LHCN-M2 (cell line): ENCODE measurements around the gene COL2A1. TPM values are rescaled to one million over a fixed set of nuclear protein-coding genes. Genes with fewer than 3 reads are reported as not detected.

Source experiments
- DNase-seq: peaks from one replicate; pipeline ENCODE4 v3.0.0-alpha.2; 2012; ENCODE audit warnings: low read depth
- total RNA-seq: library from RNA; depleted of rRNA; stranded (reverse); fragments of >200 nt; gene quantifications from 2 replicates; pipeline ENCODE4 v1.2.3, GENCODE V29; 2014; rRNA removed

The COL2A1 gene
- total RNA-seq, 1 experiment from 2014 or later = not detected

GRCh38 chr12:47946413-47947323 lies 57.6 kb downstream of the COL2A1 start:
- peak; percentile 42 for DNase-seq

DNA sequence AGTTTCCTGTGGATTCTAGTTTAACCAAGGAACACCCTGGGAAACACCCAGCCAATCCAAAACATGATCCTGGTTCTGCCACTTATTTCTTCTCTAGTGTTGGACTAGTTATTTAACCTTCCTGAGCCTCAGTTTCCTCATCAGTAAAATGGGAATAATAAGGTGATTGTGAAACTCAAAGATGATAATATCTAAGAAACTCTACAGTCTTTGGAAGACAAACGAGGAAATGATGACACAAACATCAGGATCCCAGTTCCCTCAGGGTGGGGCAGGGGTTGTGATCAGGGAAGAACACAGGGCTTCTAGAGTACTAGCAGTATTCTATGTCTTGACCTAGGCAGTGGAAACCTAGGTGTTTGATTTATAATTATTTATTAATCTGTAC lies 58.9 kb downstream of the COL2A1 start:
- DNase-seq = no peak

DNA sequence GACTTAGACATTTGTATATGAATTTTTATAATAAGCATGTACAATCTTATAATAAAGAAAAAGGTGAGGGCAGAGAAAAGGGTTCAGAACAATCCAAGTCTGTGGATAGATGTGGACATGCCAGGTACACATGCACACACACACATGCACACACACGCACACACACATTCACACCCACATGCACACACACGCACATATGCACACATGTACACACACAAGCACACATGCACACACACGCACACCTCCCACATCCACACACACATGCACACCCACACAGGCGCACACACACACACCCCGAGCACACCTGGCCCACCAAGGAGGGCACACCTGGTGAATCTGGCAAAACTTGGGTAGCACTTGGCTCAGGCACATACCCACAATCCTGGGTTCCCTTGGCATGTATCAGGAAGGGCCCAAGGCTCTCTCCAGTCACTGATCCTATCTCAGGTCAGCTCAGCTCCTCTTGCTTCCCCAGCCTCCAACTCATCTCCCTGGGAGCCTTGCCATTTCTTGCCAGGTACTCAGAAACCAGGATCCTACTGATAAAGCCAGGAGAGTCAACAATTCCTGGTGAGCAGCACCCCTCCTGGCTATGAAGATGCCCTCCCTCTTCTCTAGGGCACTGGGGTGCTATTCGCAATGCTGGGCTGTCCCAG lies 59.5 kb downstream of the COL2A1 start:
- no peak for DNase-seq

GRCh38 chr12:47943623-47944340 lies 60.5 kb downstream of the COL2A1 start:
- DNase-seq = no peak

GRCh38 chr12:47942614-47943225 lies 61.6 kb downstream of the COL2A1 start:
- DNase-seq = no peak

DNA sequence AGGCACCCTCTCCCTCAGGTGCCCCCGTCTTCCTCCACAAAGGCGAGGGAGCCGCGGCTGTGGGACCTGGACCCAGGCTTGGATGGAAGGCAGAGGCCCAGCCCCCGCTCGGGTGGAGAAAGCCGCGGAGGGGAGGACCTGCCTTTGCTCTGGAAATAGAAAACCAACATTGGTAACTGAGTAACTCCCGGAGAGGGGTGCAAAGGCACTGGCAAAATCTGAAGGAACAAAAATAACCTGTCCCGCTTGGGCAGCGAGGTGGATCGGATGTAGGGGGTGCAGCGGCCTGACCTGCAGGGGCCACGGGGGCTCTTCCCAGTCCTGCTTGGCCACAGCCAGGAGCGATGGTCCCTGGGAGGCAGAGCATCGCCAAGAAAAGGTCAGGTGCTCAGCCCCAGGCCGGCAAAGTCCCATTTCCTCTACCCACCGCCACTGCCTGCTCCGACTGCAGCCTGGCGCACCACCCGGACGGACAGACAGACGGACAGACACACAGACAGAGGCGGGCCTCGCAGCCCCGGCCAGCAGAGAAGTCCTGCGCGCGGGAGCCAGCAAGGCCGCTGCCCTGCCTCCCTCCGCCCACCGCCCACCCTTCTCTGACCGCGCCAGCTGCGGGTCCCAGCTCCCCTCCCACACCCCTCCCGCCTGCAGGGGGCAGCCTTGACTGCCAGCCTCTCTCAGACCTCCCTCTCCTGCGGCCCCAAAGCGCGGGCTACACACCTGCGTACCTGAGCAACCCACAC lies 62.2 kb downstream of the COL2A1 start:
- no peak for DNase-seq

- no peak for DNase-seq
Measured at GRCh38 chr12:47941475-47941780, 62.8 kb downstream of the COL2A1 start.

DNA sequence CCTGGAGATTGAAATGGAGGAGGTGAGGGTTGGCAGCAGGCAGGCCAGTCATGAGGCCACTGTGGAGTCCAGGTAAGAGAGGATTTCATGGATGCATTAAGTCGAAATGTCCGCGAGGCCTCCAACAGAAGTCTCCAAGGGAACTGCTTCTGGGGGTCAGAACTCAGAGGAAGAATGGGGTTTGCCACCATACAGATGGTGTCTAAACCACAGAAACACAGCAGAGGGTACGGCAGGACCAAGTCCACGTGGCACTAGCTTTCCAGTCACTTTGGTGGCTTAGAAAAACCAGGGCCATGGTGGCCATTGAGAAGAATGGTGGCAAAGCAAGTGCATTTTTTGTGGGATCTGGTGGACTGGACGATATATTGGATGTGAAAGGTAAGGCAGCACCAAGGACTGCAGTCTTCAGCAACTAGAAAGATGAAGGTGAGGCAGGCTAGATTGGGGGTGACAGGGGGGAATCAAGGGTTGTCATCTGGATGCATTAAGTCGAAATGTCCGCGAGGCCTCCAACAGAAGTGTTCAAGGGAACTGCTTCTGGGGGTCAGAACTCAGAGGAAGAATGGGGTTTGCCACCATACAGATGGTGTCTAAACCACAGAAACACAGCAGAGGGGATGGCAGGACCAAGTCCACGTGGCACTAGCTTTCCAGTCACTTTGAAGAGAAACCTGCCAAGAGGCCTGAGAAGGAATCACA lies 63.4 kb downstream of the COL2A1 start:
- DNase-seq = no peak

GRCh38 chr12:47939009-47939601 lies 65.2 kb downstream of the COL2A1 start:
- no peak for DNase-seq

GRCh38 chr12:47938594-47938993 lies 65.7 kb downstream of the COL2A1 start:
- DNase-seq = no peak

DNA sequence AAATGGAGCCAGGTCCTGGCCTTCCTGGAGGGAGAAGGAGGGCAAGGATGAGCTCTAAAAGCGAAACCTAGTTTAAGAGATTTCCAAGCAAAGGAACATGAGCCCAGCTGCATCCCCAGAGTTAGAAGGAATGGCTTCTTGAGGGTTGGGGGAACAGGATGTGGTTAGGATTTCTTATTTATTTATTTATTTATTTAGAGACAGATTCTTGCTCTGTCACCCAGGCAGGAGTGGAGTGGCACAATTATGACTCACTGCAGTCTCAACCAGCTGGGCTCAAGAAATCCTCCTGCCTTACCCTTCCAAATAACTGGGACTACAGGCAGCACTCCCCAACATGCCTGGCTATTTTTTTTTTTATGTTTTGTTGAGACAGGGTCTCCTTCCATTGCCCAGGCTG lies 66.2 kb downstream of the COL2A1 start:
- peak; percentile 77 for DNase-seq

DNA sequence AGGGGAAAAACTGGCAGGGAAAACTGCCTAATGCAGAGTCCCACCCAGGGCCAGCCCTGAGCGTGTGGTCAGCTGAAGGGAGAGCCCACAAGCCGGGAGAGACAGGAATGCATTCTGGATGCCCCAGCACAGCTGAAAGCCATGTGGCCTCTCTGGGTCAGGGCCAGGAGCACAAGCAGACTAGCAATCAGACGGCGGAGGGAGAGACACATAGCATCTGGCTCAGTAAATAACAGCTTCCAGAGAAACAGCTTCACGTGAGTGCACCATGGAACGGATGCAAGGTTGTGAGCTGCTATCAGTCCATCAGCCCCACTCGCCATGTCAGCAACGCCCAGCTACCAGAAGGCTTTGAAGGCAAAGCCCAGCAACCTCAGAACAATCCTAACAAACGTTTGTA lies 69.1 kb downstream of the COL2A1 start:
- DNase-seq = peak; percentile 93

GRCh38 chr12:47931187-47931586 lies 73.1 kb downstream of the COL2A1 start:
- no peak for DNase-seq

DNA sequence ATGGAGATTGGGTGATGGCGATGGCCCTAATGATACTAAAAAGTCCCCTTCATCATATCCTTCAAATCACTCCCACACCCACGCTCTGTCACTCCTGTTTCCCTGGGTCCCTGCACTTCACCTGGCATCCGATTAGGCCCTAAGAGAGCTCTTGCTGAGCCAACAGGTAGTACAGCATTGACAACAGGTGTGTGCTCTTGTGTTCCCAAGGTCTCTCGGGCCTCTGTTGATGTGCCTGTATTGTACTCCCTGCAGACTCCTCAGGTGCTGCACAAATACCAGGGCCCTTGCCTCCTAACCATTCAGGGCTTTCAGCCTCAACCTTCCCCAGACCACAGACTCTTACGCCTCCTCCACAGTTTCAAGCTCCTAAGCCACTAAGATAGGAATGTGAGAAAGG lies 73.6 kb downstream of the COL2A1 start:
- no peak for DNase-seq

GRCh38 chr12:47927346-47927745 lies 76.9 kb downstream of the COL2A1 start:
- DNase-seq = no peak

Other genes starting within 250 kb of the COL2A1 start
- gene RAPGEF3, start 245.6 kb downstream of the COL2A1 start, total RNA-seq = 0.96 and 1.8 TPM in 2 replicates
- 3.3 and 6.1 TPM in 2 replicates for gene SLC48A1, start 231.2 kb downstream of the COL2A1 start, total RNA-seq
- 26.3 and 27.1 TPM in 2 replicates for gene HDAC7, start 184.6 kb downstream of the COL2A1 start, total RNA-seq
- gene VDR, start 99.5 kb downstream of the COL2A1 start, total RNA-seq = 5.8 and 5.9 TPM in 2 replicates
- gene TMEM106C, start 40.9 kb downstream of the COL2A1 start, total RNA-seq = 122 and 146 TPM in 2 replicates
- 17.7 and 22.0 TPM in 2 replicates for gene SENP1, start 101.6 kb upstream of the COL2A1 start, total RNA-seq
- 64.9 and 81.9 TPM in 2 replicates for gene PFKM, start 114.9 kb upstream of the COL2A1 start, total RNA-seq
- 19.0 and 23.6 TPM in 2 replicates for gene ASB8, start 153.0 kb upstream of the COL2A1 start, total RNA-seq
- gene CCDC184, start 179.2 kb upstream of the COL2A1 start, total RNA-seq = 0.26 and 0.57 TPM in 2 replicates
- not detected in 2 replicates for gene OR10AD1, start 198.8 kb upstream of the COL2A1 start, total RNA-seq